ENCODE results near the gene ADAT2.

ADAT2 gene

GRCh38 chr6:143396497-143397226, 53.8 kb downstream of the ADAT2 start:
- no peak for DNase-seq

GRCh38 chr6:143395699-143396098, 54.8 kb downstream of the ADAT2 start:
- no peak for DNase-seq

- no peak for DNase-seq
These were observed 56.1 kb downstream of the ADAT2 start for GRCh38 chr6:143394389-143394788.

- DNase-seq = no peak
These were observed 60.2 kb downstream of the ADAT2 start for GRCh38 chr6:143390278-143390677.

GRCh38 chr6:143385636-143386035, 64.9 kb downstream of the ADAT2 start:
- no peak for DNase-seq

GRCh38 chr6:143376861-143377260, 73.6 kb downstream of the ADAT2 start:
- DNase-seq = no peak

- no peak for DNase-seq
These were observed 74.1 kb downstream of the ADAT2 start for GRCh38 chr6:143376375-143376774.

- no peak for DNase-seq
These were observed 75.4 kb downstream of the ADAT2 start for GRCh38 chr6:143375022-143375585.

- no peak for DNase-seq
These were observed 76.5 kb downstream of the ADAT2 start for GRCh38 chr6:143374014-143374413.

Data from activated CD4-positive, alpha-beta T cell treated with anti-CD3 and anti-CD28 coated beads, Interleukin-2, amount 50 U/mL, for 48 hours (primary cell).